GM12891 (cell line): ENCODE measurements around the gene ABCB8.

Source experiments
- DNase-seq: peaks from one replicate; pipeline ENCODE4 v3.0.0; 2011; ENCODE audit warnings: low spot score; ENCODE audit not compliant: insufficient read length
- FAIRE-seq: peaks from 2 replicates; lab custom pipeline; 2011; peaks lifted over from hg19 to GRCh38; lab: Jason Lieb, UNC
- PAX5 ChIP-seq: IDR thresholded peaks from 2 replicates; pipeline ENCODE4 v1.6.1; 2011; ENCODE audit warnings: low read length, moderate library complexity, mild to moderate bottlenecking; ENCODE audit not compliant: insufficient read depth, severe bottlenecking
- POLR2A ChIP-seq: IDR thresholded peaks from 2 replicates; pipeline ENCODE4 v1.6.1; 2011; ENCODE audit warnings: low read depth, low read length, control low read depth
- POLR2AphosphoS5 ChIP-seq: IDR thresholded peaks from 2 replicates; pipeline ENCODE4 v1.6.1; 2011; ENCODE audit warnings: low read depth, low read length, control low read depth
- POU2F2 ChIP-seq: IDR thresholded peaks from 2 replicates; pipeline ENCODE4 v1.6.1; 2011; ENCODE audit warnings: low read depth, mild to moderate bottlenecking, control low read depth, low read length, moderate library complexity
- SPI1 ChIP-seq: IDR thresholded peaks from 2 replicates; pipeline ENCODE4 v1.6.1; 2011; ENCODE audit warnings: low read depth, low read length, control low read depth
- TAF1 ChIP-seq: IDR thresholded peaks from 2 replicates; pipeline ENCODE4 v1.6.1; 2011; ENCODE audit warnings: low read depth, low read length, control low read depth

The ABCB8 gene

DNA sequence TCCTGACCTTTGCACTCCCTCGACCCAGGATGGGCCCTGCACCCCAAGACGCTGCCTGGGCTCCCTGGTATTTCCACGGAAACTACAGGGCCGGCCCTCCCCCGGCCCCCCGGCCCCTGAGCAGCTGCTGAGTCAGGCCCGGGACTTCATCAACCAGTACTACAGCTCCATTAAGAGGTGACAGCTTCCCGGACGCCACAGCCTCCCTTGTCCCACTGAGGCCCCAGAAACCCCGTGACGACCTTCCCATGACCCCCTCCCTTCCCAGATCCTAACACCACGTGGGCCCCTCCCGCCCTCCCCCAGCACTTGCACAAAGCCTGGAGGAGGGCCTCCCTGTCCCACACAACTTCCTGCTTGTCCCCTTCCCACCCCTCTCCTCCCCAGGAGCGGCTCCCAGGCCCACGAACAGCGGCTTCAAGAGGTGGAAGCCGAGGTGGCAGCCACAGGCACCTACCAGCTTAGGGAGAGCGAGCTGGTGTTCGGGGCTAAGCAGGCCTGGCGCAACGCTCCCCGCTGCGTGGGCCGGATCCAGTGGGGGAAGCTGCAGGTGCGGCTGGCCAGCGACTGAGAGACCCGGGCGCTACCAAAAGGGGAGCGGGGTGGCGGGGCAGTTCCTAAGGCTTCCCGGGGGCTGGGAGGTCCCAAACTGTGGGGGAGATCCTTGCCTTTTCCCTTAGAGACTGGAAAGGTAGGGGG lies 31.7 kb upstream of the ABCB8 start:
- DNase-seq (no peak), FAIRE-seq (no peak)
- TF ChIP-seq POLR2AphosphoS5 (no peak), POLR2A (no peak), SPI1 (no peak), TAF1 (no peak), POU2F2 (no peak)

- DNase-seq (no peak), FAIRE-seq (no peak)
- TF ChIP-seq TAF1 (no peak), POLR2AphosphoS5 (no peak), PAX5 (no peak), SPI1 (no peak), POU2F2 (no peak), POLR2A (no peak)
Measured at GRCh38 chr7:150997075-150997511, 31.2 kb upstream of the ABCB8 start.

DNA sequence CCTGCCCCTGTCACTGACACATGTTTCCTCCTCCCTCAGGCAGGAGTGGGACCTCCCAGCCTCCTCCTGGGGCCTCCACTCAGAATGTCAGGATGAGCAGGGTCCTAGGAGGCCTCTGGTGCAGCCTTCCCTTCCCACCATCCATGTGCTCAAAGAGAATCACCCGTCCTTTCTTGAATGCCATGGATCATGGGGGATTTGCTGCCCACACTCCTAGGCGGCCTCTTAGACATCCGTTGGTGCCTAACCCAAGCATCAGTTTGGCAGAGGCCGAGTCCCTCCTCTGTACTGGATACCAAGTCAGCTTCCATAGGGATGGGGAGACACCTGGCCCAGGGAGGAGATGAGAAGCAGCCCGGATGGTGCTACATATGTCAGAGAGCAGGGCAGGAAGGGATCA lies 30.4 kb upstream of the ABCB8 start:
- DNase-seq (no peak), FAIRE-seq (no peak)
- no peak for TF ChIP-seq TAF1
- no peak for TF ChIP-seq POLR2A
- no peak for TF ChIP-seq POU2F2
- no peak for TF ChIP-seq POLR2AphosphoS5
- TF ChIP-seq PAX5, result no peak
- TF ChIP-seq SPI1, result no peak

- TF ChIP-seq POU2F2, result no peak
- TF ChIP-seq PAX5, result no peak
- no peak for TF ChIP-seq TAF1
- TF ChIP-seq SPI1, result no peak
- no peak for TF ChIP-seq POLR2AphosphoS5
- TF ChIP-seq POLR2A, result no peak
- DNase-seq, result no peak
- no peak for FAIRE-seq
Measured at GRCh38 chr7:150998341-150998740, 29.9 kb upstream of the ABCB8 start.

DNA sequence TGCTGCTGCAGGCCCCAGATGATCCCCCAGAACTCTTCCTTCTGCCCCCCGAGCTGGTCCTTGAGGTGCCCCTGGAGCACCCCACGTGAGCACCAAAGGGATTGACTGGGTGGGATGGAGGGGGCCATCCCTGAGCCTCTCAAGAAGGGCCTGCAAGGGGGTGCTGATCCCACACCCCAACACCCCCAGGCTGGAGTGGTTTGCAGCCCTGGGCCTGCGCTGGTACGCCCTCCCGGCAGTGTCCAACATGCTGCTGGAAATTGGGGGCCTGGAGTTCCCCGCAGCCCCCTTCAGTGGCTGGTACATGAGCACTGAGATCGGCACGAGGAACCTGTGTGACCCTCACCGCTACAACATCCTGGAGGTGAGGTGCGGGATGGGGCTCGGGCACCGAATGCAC lies 29.2 kb upstream of the ABCB8 start:
- TF ChIP-seq POLR2A (no peak), TAF1 (no peak), SPI1 (no peak), POU2F2 (no peak), POLR2AphosphoS5 (no peak), PAX5 (no peak)
- FAIRE-seq, result no peak
- DNase-seq, result no peak

- no peak for TF ChIP-seq POU2F2
- no peak for TF ChIP-seq POLR2A
- no peak for TF ChIP-seq POLR2AphosphoS5
- no peak for TF ChIP-seq TAF1
- no peak for TF ChIP-seq PAX5
- no peak for TF ChIP-seq SPI1
- FAIRE-seq (peak; percentile 45), DNase-seq (no peak)
Measured at GRCh38 chr7:150999497-151000230, 28.6 kb upstream of the ABCB8 start.

- TF ChIP-seq TAF1 (no peak), POLR2A (no peak), SPI1 (no peak), POLR2AphosphoS5 (no peak), POU2F2 (no peak), PAX5 (no peak)
- FAIRE-seq (no peak), DNase-seq (no peak)
Measured at GRCh38 chr7:151000897-151001495, 27.3 kb upstream of the ABCB8 start.

GRCh38 chr7:151001546-151001945 lies 26.7 kb upstream of the ABCB8 start:
- DNase-seq (no peak), FAIRE-seq (no peak)
- TF ChIP-seq SPI1, result no peak
- TF ChIP-seq POLR2A, result no peak
- no peak for TF ChIP-seq POU2F2
- no peak for TF ChIP-seq PAX5

- DNase-seq (no peak), FAIRE-seq (no peak)
- TF ChIP-seq POU2F2, result no peak
- TF ChIP-seq POLR2A, result no peak
- TF ChIP-seq SPI1, result no peak
- no peak for TF ChIP-seq POLR2AphosphoS5
- TF ChIP-seq PAX5, result no peak
- TF ChIP-seq TAF1, result no peak
Measured at GRCh38 chr7:151003572-151003971, 24.7 kb upstream of the ABCB8 start.
